HG03342 (cell line): ENCODE data around the gene NTF4.
"Not testable (repeated sequence)": the region's sequence is repeated elsewhere in the genome, so short reads cannot be mapped to it uniquely, and the experiment has no call there.

Experiments
- ATAC-seq: cut with Tn5 transposase; IDR thresholded peaks from one replicate; pipeline ENCODE4 v1.9.1; 2021; ENCODE audit warnings: mild to moderate bottlenecking, moderate library complexity; ENCODE audit not compliant: unreplicated experiment

The NTF4 gene

GRCh38 chr19:49024233-49024632, 40.4 kb downstream of the NTF4 start, which contains the start of gene CGB3:
Gene CGB3, minus strand, starts transcription at chr19:49024333. Its CDS starts 362 bp downstream, at chr19:49023971.
- ATAC-seq, result not testable (repeated sequence)

- ATAC-seq, result no peak
Observed at GRCh38 chr19:49022116-49022515, 42.5 kb downstream of the NTF4 start.

GRCh38 chr19:49020931-49021895, 43.4 kb downstream of the NTF4 start:
- no peak for ATAC-seq

- ATAC-seq, result no peak
Observed at GRCh38 chr19:49020342-49020741, 44.3 kb downstream of the NTF4 start.

- no peak for ATAC-seq
Observed at GRCh38 chr19:49019242-49019932, 45.2 kb downstream of the NTF4 start.

GRCh38 chr19:49018388-49019241, 46.0 kb downstream of the NTF4 start:
- not testable (repeated sequence) for ATAC-seq

- peak; percentile 47 for ATAC-seq
Observed at GRCh38 chr19:49017666-49018351, 46.8 kb downstream of the NTF4 start.

- no peak for ATAC-seq
Observed at GRCh38 chr19:49017041-49017665, 47.5 kb downstream of the NTF4 start, which contains the start of gene LHB. Gene LHB, minus strand, starts transcription at chr19:49017091. Its CDS starts 10 bp downstream, at chr19:49017081.

- no peak for ATAC-seq
Observed at GRCh38 chr19:49016067-49016839, 48.4 kb downstream of the NTF4 start.

GRCh38 chr19:49014870-49015255, 49.8 kb downstream of the NTF4 start:
- no peak for ATAC-seq

- ATAC-seq, result no peak
Observed at GRCh38 chr19:49014123-49014869, 50.3 kb downstream of the NTF4 start.

- no peak for ATAC-seq
Observed at GRCh38 chr19:49011194-49011593, 53.4 kb downstream of the NTF4 start.
